RWPE2 (cell line): ENCODE data around the gene TSSK6.

Source experiments
- ATAC-seq: fragments of 200-7000 bp; cut with Tn5 transposase; 3 replicates; pipeline ENCODE4 v1.9.1; 2021; ENCODE audit warnings: low read depth
- DNase-seq: peaks from one replicate; pipeline ENCODE4 v3.0.0-alpha.2; 2020; ENCODE audit warnings: low spot score
- H3K27ac ChIP-seq: fragments of 450-650 bp; 2 replicates; pipeline ENCODE4 v1.5.1; 2017; ENCODE audit warnings: mild to moderate bottlenecking; ENCODE audit not compliant: poor library complexity, severe bottlenecking
- H3K27me3 ChIP-seq: fragments of 250-450 bp; sonication (Bioruptor Pico); 2 replicates; pipeline ENCODE4 v1.5.1; 2021; ENCODE audit warnings: mild to moderate bottlenecking, moderate library complexity; ENCODE audit not compliant: insufficient read depth, poor library complexity, severe bottlenecking
- H3K36me3 ChIP-seq: fragments of 250-450 bp; sonication (Bioruptor Pico); 2 replicates; pipeline ENCODE4 v1.5.1; 2020; ENCODE audit warnings: low read depth, mild to moderate bottlenecking, moderate library complexity
- H3K4me1 ChIP-seq: fragments of 250-450 bp; sonication (Bioruptor Pico); 2 replicates; pipeline ENCODE4 v1.5.1; 2021; ENCODE audit warnings: mild to moderate bottlenecking, moderate library complexity; ENCODE audit not compliant: insufficient read depth, poor library complexity, severe bottlenecking
- H3K4me3 ChIP-seq: fragments of 250-450 bp; sonication (Bioruptor Pico); 2 replicates; pipeline ENCODE4 v1.5.1; 2021; ENCODE audit warnings: mild to moderate bottlenecking, moderate library complexity; ENCODE audit not compliant: severe bottlenecking
- H3K9me3 ChIP-seq: fragments of 250-450 bp; sonication (Bioruptor Pico); 2 replicates; pipeline ENCODE4 v1.5.1; 2021; ENCODE audit warnings: mild to moderate bottlenecking, moderate library complexity; ENCODE audit not compliant: severe bottlenecking
- CTCF ChIP-seq: fragments of 450-650 bp; IDR thresholded peaks from one replicate; pipeline ENCODE4 v1.5.1; 2017; ENCODE audit warnings: mild to moderate bottlenecking, moderate library complexity; ENCODE audit not compliant: poor library complexity, severe bottlenecking

TSSK6 gene

GRCh38 chr19:19514881-19515641, at the start of gene TSSK6:
TSSK6 (minus strand) TSS chr19:19515548; CDS start chr19:19515427, 121 bp downstream.
- ATAC-seq (no peak), DNase-seq (no peak)
- H3K4me1 ChIP-seq: no peaks in the 10 kb centered on the region
- peak within 1 kb of the TSS; percentile 50 for H3K27ac ChIP-seq
- peak within 1 kb of the TSS; percentile 64 for H3K4me3 ChIP-seq
- no peak for TF ChIP-seq CTCF
- H3K9me3 ChIP-seq: peaks cover 2% of the 10 kb centered on the region
- H3K27me3 ChIP-seq: no peaks in the 10 kb centered on the region
- H3K36me3 ChIP-seq: peaks cover 10% of the 10 kb centered on the region

- Histone ChIP-seq H3K27me3 (no peaks in the 10 kb centered on the region), H3K36me3 (no peaks in the 10 kb centered on the region), H3K4me3 (no peak overlapping the region), H3K27ac (no peak overlapping the region), H3K4me1 (no peaks in the 10 kb centered on the region), H3K9me3 (no peaks in the 10 kb centered on the region)
- TF ChIP-seq CTCF: no peak
- DNase-seq (peak; percentile 45), ATAC-seq (0 out of 3 replicates have a peak, but pooled peaks have one; percentile 10)
These were observed 48.0 kb upstream of the TSSK6 start for GRCh38 chr19:19563348-19563848.

DNA sequence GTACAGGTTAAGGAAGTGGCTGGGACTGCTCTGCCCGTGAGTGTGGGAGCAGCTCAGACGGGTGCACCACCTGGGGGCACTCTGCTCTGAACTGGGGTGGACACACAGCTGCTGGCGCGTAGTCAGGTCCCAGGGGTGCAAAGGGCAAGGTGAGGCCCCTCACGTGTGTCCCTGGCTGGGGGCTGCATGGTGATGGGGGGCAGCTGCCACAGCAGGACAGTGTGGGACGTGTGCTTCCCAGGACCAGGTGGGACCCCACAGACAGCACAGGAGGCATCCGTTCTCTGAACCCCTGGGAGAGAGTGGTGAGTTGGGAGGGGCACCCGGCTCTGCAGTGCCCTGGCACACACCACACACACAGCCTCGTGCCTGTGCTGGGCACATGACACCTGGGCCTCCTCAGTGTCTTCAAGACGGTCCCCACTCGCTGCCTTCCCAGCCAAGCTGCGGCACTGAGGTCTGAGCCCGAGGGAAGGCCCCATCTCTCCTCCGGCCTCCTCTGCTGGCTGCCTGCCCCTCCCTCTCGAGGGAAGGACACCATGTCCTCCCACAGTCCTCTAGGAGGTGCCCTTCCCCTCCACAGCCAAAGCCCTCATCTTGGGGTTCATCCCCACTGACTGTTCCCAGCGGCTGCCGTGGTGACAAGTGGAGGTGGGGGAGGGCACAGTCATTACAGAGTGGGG, 47.5 kb upstream of the TSSK6 start:
- Histone ChIP-seq H3K4me1 (no peaks in the 10 kb centered on the region), H3K4me3 (no peak overlapping the region), H3K27ac (no peak overlapping the region), H3K9me3 (no peaks in the 10 kb centered on the region), H3K36me3 (no peaks in the 10 kb centered on the region), H3K27me3 (no peaks in the 10 kb centered on the region)
- DNase-seq: peak; percentile 42
- peak; percentile 37; the same call in 2 of the 3 replicates for ATAC-seq
- no peak for TF ChIP-seq CTCF

- H3K4me1 ChIP-seq: no peaks in the 10 kb centered on the region
- no peak overlapping the region for H3K27ac ChIP-seq
- ATAC-seq: no peak
- H3K9me3 ChIP-seq: no peaks in the 10 kb centered on the region
- peak; percentile 54 for DNase-seq
- H3K27me3 ChIP-seq: no peaks in the 10 kb centered on the region
- no peak for TF ChIP-seq CTCF
- no peaks in the 10 kb centered on the region for H3K36me3 ChIP-seq
- no peak overlapping the region for H3K4me3 ChIP-seq
These were observed 46.8 kb upstream of the TSSK6 start for GRCh38 chr19:19561946-19562664.
